HepG2 (cell line): ENCODE data around the gene NLRP6. TPM values are rescaled to one million over a fixed set of nuclear protein-coding genes. Genes with fewer than 3 reads are reported as not detected.

Experiments
- ATAC-seq: fragments of 200-7000 bp; cut with Tn5 transposase; 3 replicates; pipeline ENCODE4 v1.9.1; 2020; ENCODE audit warnings: mild to moderate bottlenecking, moderate library complexity
- BruUV-seq: library from RNA; stranded (reverse); fragments of 400-500 nt; replicated peaks from 2 replicates; lab custom pipeline; 2021; lab: Mats Ljungman, UMichigan
- CTCF ChIA-PET: fragments of 300-600 bp; formaldehyde crosslinking; extraction: SDS; loops from one replicate; lab custom pipeline; 2021; ENCODE audit warnings: low total read pairs, inconsistent platforms, low intra/inter-chr PET ratio; lab: Yijun Ruan, JAX
- POLR2A ChIA-PET: fragments of 350-600 bp; sonication (Branson Sonifier 250); formaldehyde crosslinking; loops from one replicate; lab custom pipeline; 2020; ENCODE audit warnings: antibody characterized with exemption, inconsistent platforms; lab: Yijun Ruan, JAX
- DNase-seq: peaks from one replicate; pipeline ENCODE4 v3.0.0-alpha.2; 2015; ENCODE audit warnings: low spot score
- FAIRE-seq: peaks from 3 replicates; lab custom pipeline; 2011; peaks lifted over from hg19 to GRCh38; lab: Jason Lieb, UNC
- H2AFZ ChIP-seq: one replicate; pipeline ENCODE4 v1.6.1; 2011; ENCODE audit warnings: low read length, inconsistent platforms
- H3K27ac ChIP-seq: fragments of 300-600 bp; 3 replicates; pipeline ENCODE4 v1.8.0; 2011; ENCODE audit warnings: mixed run types, mild to moderate bottlenecking, mixed read lengths, low read length, inconsistent platforms; ENCODE audit not compliant: insufficient read depth; ENCODE audit errors: extremely low read length
- H3K27me3 ChIP-seq, 2 experiments: fragments of 200-600 bp in 1 of 2; 2 replicates in 1 of 2; 3 replicates in 1 of 2; pipeline versions ENCODE4 v1.6.0 to v1.8.0; 2011; ENCODE audit warnings: low read length in 2 of 2, mild to moderate bottlenecking in 2 of 2, moderate library complexity in 2 of 2, inconsistent platforms in 1 of 2; ENCODE audit not compliant: insufficient read depth in 2 of 2, control insufficient read depth in 1 of 2
- H3K36me3 ChIP-seq, 2 experiments: fragments of 200-600 bp in 1 of 2; replicated peaks in 1 of 2; 2 replicates in 1 of 2; 3 replicates in 1 of 2; pipeline versions ENCODE4 v1.5.1 to v1.8.0; 2011; ENCODE audit warnings: low read length in 2 of 2, inconsistent platforms in 1 of 2; ENCODE audit not compliant: insufficient read depth in 2 of 2, control insufficient read depth in 1 of 2
- H3K4me1 ChIP-seq: 2 replicates; pipeline ENCODE4 v1.5.1; 2012; ENCODE audit warnings: low read length, inconsistent platforms; ENCODE audit not compliant: insufficient read depth
- H3K4me2 ChIP-seq: 2 replicates; pipeline ENCODE4 v1.6.0; 2011; ENCODE audit warnings: low read depth, low read length, inconsistent platforms
- H3K4me3 ChIP-seq, 3 experiments: fragments of 200-600 bp in 1 of 3; sonication (generic), shearing (Covaris generic) in 1 of 3; replicated peaks in 1 of 3; 2 replicates each; pipeline ENCODE4 v1.5.1; 2011 to 2016; ENCODE audit warnings: low read length in 3 of 3, inconsistent platforms in 2 of 3, low read depth in 2 of 3, mild to moderate bottlenecking in 2 of 3, control low read depth in 1 of 3, mixed read lengths in 1 of 3; ENCODE audit not compliant: insufficient read depth in 1 of 3
- H3K79me2 ChIP-seq: one replicate; pipeline ENCODE4 v1.6.1; 2011; ENCODE audit warnings: low read length, inconsistent platforms; ENCODE audit not compliant: insufficient read depth
- H3K9ac ChIP-seq: 2 replicates; pipeline ENCODE4 v1.6.0; 2011; ENCODE audit warnings: mild to moderate bottlenecking, low read depth, low read length, inconsistent platforms; ENCODE audit not compliant: insufficient read depth
- H3K9me3 ChIP-seq: 2 replicates; pipeline ENCODE4 v1.5.1; 2012; ENCODE audit warnings: mild to moderate bottlenecking, low read length
- H4K20me1 ChIP-seq: 2 replicates; pipeline ENCODE4 v1.6.0; 2011; ENCODE audit warnings: inconsistent platforms, mild to moderate bottlenecking, low read length, moderate library complexity; ENCODE audit not compliant: insufficient read depth
- ARID2 ChIP-seq: sonication (generic); formaldehyde crosslinking; IDR thresholded peaks from 2 replicates; pipeline ENCODE4 v1.8.1; 2022; ENCODE audit warnings: mild to moderate bottlenecking, missing genetic modification reagents, borderline replicate concordance
- GTF2F1 ChIP-seq: fragments of 150-350 bp; IDR thresholded peaks from 2 replicates; pipeline ENCODE4 v1.6.1; 2014; ENCODE audit warnings: low read length
- NR1H2 ChIP-seq: sonication (generic); formaldehyde crosslinking; IDR thresholded peaks from 2 replicates; pipeline ENCODE4 v1.8.1; 2022; ENCODE audit warnings: low read depth, missing genetic modification reagents, borderline replicate concordance
- NR2F6 ChIP-seq, 2 experiments: IDR thresholded peaks; 2 replicates each; pipeline ENCODE4 v1.6.1; 2016; ENCODE audit warnings: antibody characterized with exemption in 1 of 2, mild to moderate bottlenecking in 1 of 2
- RARG ChIP-seq: sonication (generic); formaldehyde crosslinking; IDR thresholded peaks from 2 replicates; pipeline ENCODE4 v1.4.0; 2020; ENCODE audit warnings: low read depth, mild to moderate bottlenecking, missing genetic modification reagents
- TCF7L2 ChIP-seq: IDR thresholded peaks from 2 replicates; pipeline ENCODE4 v1.6.1; 2011; ENCODE audit warnings: mild to moderate bottlenecking, low read depth, low read length, moderate library complexity
- ZBTB46 ChIP-seq: sonication (generic); formaldehyde crosslinking; IDR thresholded peaks from 2 replicates; pipeline ENCODE4 v1.4.0; 2020; ENCODE audit warnings: mild to moderate bottlenecking, missing genetic modification reagents, borderline replicate concordance
- ZKSCAN8 ChIP-seq: IDR thresholded peaks from 2 replicates; pipeline ENCODE4 v1.6.1; 2016; ENCODE audit warnings: borderline replicate concordance, missing genetic modification reagents, missing compliant biosample characterization
- ZNF572 ChIP-seq: sonication (generic); formaldehyde crosslinking; IDR thresholded peaks from 2 replicates; pipeline ENCODE4 v1.5.1; 2020; ENCODE audit warnings: mild to moderate bottlenecking, missing genetic modification reagents
- ZNF646 ChIP-seq: sonication (generic); formaldehyde crosslinking; IDR thresholded peaks from 2 replicates; pipeline ENCODE4 v1.9.0; 2021; ENCODE audit warnings: mild to moderate bottlenecking, missing genetic modification reagents
- ZNF652 ChIP-seq: IDR thresholded peaks from 2 replicates; pipeline ENCODE4 v1.6.1; 2016; ENCODE audit warnings: low read depth, borderline replicate concordance
- ZNF749 ChIP-seq: sonication (generic); formaldehyde crosslinking; IDR thresholded peaks from 2 replicates; pipeline ENCODE4 v1.8.0; 2022; ENCODE audit warnings: mild to moderate bottlenecking, missing genetic modification reagents, moderate library complexity, borderline replicate concordance
- WGBS: methylation state at CpG from one replicate; pipeline ENCODE4 v1.1.6; 2017; ENCODE audit warnings: low lambda C conversion rate; 5-methylcytosine and 5-hydroxymethylcytosine counted together
- in situ Hi-C: cut with HindIII; loops from 2 replicates; pipeline ENCODE4 v1.10.0; 2017; ENCODE audit warnings: low pct_unique_long_range_greater_than_20kb; ENCODE audit not compliant: extremely low pct_ligation_motif_present
- intact Hi-C: fragments of 100-400 bp; cut with micrococcal nuclease; formaldehyde crosslinking; loops from one replicate; pipeline ENCODE4 v1.10.0; 2022; ENCODE audit not compliant: unreplicated experiment
- polyA plus RNA-seq, 8 experiments: library from polyadenylated mRNA; depleted of rRNA in 3 of 8; stranded (reverse) in 7 of 8; unstranded in 1 of 8; fragments of >200 nt; fragmentation: Illumina TruSeq in 4 of 8; extraction: Trizol in 4 of 8; gene quantifications; 2 replicates each; pipeline versions ENCODE4 v1.2.1 to v1.2.3, GENCODE V29; 2011 to 2016; ENCODE audit warnings: low read depth in 4 of 8, missing spikeins in 1 of 8, mixed read lengths in 1 of 8; ENCODE audit not compliant: insufficient read depth in 1 of 8
- total RNA-seq, 5 experiments: library from RNA; depleted of rRNA; stranded (reverse); fragments of >200 nt; fragmentation: Illumina TruSeq; extraction: Trizol; gene quantifications; 2 replicates each; pipeline ENCODE4 v1.2.3, GENCODE V29; 2016; ENCODE audit warnings: low read depth in 1 of 5

Gene NLRP6
- total and polyA plus RNA-seq, 2 of the 13 experiments (the other 11 are each of a cell fraction or from before 2014, with no cell fraction given), result not detected

- no peaks in the 10 kb centered on the region for H3K9me3 ChIP-seq
- H3K79me2 ChIP-seq, result peaks cover 7% of the 10 kb centered on the region
- 66% methylated on average over 14 of the region's 14 CpGs for WGBS
Observed at GRCh38 chr11:312092-312816, 34.0 kb downstream of the NLRP6 start.

More at GRCh38 chr11:312092-312816, 34.0 kb downstream of the NLRP6 start:
- Histone ChIP-seq H3K4me3 (no peak overlapping the region), H3K9ac (no peak overlapping the region), H3K36me3 (no peaks in the 10 kb centered on the region), H2AFZ (no peak overlapping the region), H4K20me1 (no peaks in the 10 kb centered on the region), H3K27me3 (no peaks in the 10 kb centered on the region), H3K4me1 (peaks cover 65% of the 10 kb centered on the region), H3K4me2 (no peak overlapping the region), H3K27ac (no peak overlapping the region)
- DNase-seq (no peak), ATAC-seq (no peak), FAIRE-seq (no peak)
- POLR2A ChIA-PET, result interaction anchor here (0.7 to 2.7 kb wide), 4 partner anchors 13 to 52 kb away, joined by 4 to 9 read pairs (median 4); no protein-coding TSS in a partner anchor
- in situ Hi-C loops (no loop called here), intact Hi-C loops (no loop called here)
- TF ChIP-seq ARID2 (no peak), ZNF652 (CRISPR knock-in tag) (no peak), RARG (CRISPR knock-in tag) (no peak), ZBTB46 (CRISPR knock-in tag) (no peak), ZNF572 (CRISPR knock-in tag) (no peak), ZNF749 (CRISPR knock-in tag) (no peak), TCF7L2 (no peak), ZKSCAN8 (CRISPR knock-in tag) (no peak), NR2F6 (IDR thresholded peaks at IDR 0.05) (no peak), NR2F6 (CRISPR knock-in tag; IDR thresholded peaks at IDR 0.05) (no peak), GTF2F1 (no peak), NR1H2 (CRISPR knock-in tag) (no peak), ZNF646 (CRISPR knock-in tag) (no peak)
- BruUV-seq, result no TSS peak
- CTCF ChIA-PET, result no interaction called here
